ENCODE results near the gene HMGA1.

The HMGA1 gene

DNA sequence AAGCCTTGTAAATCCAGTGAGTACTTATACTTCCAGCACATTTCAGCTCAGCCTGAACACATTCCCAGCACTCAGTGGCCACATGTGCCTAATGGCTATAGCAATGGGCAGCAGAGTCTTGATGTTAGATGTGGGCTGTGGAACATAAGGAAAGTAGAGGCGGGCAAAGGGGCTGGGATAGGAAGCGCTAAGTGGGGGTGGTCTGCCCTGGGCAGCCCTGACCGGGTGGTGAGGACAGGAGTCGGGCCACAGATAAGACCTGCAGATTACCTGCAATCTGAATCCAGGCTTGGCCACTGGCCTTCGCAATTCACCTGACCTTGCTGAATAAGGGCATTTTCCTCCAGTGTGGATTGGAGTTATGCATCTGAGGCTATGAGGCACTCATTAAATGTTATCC is 11.1 kb upstream of the HMGA1 start:
- DNase-seq, result no peak

DNA sequence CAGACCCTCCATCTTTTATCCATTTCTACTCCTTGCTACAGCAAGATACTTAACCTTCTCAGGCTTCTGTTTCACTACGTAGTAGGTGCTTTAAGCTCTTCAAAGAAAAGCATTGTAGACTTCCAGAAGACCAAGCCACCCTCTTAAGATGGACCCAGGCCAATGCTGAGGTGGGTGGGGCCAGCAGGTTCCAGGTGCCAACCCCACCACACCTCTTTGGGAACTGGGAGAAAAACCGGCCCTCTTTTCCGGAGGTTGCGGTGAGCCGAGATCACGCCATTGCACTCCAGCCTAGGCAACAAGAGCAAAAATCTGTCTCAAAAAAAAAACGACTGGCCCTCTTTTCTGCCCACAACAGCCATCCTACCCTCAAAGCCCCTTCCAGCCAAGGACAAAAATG is 10.6 kb upstream of the HMGA1 start:
- DNase-seq, result no peak

DNA sequence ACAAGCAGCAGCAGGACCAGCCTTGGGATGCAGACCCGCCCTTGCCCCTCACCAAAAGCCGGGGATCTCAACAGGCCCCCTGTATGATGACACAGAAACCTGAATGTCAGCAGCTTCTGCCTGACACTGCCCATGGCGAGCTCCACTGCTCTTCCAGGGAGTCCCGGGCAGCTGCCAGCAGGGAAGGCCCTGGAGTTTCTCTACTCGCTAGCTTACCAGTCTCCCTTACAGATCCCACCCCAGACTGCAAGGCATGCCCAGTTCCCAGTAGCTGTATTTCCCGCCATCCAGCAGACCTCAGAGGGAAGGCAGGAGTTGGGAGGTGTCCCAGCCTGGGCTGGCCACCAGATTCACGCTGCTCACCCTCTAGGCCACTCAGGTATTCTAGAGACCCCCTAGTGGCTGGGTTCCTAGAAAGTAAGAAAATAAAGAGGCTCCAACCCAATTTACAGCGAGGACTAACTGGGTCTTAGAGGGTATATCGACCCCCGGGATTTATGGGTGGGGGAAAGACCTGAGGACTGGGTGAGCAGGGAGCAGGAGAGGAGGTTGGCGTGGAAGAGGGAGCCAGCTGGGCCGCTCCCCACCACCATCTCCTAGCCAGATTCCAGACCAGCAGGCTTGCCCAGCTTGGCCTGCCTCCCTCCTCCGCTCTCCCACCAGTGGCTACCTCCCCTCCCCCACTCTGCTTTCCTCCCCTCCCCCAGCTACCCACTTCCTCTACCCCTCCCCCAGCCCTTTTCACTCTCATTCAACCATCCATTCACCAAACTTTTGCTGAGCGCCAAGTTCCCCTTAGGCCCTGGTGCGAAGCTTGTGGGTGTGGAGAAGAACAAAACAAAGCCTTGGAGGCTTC is 9.7 kb upstream of the HMGA1 start:
- no peak for DNase-seq

DNA sequence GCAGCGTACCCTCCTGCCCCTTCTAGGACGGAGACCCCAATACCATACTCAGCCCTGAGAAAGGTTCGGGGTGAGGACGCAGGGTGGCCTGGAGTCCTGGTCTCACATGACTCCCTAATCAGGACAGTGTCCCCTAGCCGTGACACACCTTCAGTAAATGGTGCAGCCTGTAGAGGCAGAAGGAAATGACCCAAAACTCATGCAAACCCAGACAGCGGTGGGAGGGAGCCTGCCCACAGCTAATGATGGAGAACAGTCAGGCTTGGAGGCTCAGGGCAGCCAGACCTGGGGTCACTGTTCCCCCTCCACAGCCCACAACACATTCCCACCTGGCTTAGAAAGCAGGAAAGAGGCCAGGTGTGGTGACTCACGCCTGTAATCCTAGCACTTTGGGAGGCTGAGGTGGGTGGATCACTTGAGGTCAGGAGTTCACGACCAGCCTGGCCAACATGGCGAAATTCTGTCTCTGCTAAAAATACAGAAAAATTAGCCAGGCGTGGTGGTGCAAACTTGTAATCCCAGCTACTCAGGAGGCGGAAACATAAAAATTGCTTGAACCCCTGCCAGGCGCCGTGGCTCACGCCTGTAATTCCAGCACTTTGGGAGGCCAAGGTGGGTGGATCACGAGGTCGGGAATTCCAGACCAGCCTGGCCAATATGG is 8.8 kb upstream of the HMGA1 start:
- DNase-seq, result no peak

DNA sequence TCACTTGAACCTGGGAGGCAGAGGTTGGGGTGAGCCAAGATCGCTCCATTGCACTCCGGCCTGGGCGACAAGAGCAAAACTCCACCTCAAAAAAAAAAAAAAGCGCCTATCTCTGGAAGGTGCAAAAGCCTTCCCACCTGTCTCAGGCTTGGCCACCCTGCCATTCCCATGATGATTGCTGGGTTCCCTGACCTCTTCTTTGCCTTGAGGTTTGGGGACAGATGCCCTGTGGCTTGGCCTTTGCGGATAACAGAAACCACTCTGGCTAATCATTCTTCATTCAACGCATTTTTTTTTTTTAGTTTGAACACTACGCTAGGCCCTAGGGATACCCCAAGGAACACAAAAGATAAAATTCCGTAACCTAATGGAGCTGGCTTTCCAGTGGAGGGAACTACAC is 6.8 kb upstream of the HMGA1 start:
- no peak for DNase-seq

DNA sequence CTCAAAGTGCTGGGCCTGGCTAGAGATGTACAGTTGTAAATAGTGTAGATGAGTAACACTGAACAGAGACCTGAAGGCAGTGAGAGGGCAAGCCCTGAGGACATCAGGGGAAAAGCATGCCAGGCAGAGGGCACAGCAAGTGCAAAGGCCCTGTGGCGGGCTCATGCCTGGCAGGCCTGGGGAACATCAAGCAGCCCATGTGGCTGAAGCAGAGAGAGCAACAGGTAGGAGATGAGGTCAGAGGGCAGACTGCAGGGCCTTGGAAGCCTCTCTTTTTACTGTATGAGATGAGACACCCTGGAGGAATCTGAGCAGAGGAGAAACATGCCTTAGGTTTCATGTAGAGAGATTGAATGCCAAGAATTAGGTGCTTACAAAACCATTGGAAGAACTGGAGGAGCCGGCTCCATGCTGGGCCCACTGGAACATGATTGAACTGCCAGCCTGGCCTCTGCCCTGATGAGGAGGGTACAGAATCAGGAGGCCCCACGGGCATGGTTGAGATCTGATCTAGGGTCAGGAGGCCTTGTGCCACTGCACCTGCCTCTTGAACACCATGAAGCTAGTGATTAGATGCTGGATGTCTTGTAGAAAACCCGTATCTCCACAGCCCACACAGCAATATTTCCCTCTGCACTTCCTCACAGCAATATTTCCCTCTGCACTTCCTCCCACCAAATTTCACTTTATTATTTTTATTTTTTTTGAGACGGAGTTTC is 5.9 kb upstream of the HMGA1 start:
- no peak for DNase-seq

DNA sequence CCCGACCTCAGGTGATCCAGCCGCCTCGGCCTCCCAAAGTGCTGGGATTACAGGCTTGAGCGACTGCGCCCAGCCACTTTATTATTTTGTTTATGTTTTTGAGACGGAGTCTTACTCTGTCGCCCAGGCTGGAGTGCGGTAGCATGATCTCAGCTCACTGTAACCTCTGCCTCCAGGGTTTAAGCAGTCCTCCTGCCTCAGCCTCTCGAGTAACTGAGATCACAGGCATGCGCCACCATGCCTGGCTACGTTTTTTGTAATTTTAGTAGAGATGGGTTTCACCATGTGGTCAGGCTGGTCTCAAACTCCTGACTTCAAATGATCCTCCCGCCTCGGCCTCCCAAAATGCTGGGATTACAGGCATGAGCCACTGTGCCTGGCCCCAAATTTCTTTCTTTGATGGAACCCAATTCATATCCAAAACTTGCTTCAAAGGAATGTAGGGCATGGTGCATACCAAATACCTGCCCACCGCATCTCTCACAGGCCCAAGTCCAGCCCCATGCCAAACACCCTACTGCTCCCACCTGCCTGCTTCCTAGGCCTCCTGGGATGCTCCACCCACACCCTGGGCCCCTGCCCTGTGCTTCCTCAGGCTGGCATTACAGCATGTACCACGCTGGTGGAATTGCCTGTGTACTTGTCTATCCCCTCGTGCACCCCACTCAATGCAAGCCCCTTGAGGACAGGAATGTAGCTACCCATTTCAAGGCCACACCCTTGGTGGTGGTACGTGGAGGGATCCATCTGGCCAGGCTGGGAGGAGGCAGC is 4.9 kb upstream of the HMGA1 start:
- no peak for DNase-seq

DNA sequence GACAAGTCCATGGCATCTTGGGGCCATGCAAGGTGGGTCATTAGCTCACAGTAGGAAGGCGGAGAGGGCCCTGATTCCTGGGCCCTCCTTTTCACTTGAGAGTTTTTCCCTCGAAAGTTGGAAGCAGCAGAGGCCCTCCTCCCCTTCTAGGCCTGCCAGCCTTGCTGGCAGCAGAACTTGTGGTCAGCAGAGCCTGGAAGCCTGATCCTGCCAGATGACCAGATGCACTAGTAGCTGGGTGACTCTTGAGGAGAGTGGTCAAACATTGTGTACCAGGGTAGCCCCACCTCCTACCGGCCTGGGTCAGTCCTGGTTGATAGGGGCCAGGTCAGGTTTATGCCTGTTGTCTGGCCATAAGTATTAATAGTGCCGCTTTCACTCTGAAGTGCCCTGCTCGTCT is 3.8 kb upstream of the HMGA1 start:
- no peak for DNase-seq

DNA sequence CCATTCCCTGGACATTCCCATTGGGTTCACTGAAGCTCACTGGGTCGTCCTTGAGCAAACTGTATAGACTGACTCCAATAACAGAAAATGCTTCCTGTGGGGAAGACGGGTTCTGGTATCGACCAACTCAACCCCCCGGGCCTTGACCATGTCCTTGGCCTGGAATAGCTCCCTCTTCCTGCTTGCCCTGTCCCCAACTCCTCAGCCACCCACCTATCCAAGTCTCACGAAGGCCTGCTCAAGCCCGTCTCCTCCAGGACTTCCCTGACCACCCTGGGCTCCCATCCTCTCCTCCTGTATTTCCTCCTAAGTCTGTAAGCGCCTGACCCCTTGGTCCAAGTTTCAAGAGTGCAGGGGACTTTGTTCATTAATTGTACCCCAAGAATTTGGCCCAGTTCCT is 2.8 kb upstream of the HMGA1 start:
- DNase-seq, result no peak

DNA sequence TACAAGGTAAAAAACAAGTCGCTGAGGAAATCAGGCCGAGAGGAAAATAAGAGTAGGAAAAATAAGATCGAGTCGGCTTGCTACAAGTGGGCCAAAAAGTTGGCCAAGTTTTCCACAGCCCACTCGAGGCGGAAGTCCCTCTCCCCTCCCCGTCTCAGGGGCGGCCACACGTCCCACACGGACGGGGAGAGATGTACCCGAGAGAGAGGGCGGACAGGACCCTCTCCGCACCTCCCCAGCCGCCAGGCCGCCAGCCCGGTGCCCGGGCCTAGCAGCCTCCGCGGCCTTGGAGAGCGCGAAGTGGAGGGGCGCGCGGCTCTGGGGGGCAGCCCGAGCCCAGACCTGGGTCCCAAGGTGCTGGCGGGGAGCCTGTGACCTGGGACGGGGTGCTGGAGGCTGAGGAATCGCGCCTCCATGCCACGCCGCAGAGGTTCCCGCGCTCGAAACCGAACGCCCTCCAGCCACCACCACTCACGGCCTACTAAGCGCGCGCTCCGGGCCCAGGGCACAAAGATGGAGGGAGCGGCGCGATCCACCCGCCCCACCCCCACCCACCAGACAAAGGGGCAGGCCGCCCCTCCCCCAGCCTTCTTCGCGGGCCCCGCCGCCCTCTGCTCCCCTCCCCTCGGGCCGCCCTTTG is 1.9 kb upstream of the HMGA1 start:
- no peak for DNase-seq

DNA sequence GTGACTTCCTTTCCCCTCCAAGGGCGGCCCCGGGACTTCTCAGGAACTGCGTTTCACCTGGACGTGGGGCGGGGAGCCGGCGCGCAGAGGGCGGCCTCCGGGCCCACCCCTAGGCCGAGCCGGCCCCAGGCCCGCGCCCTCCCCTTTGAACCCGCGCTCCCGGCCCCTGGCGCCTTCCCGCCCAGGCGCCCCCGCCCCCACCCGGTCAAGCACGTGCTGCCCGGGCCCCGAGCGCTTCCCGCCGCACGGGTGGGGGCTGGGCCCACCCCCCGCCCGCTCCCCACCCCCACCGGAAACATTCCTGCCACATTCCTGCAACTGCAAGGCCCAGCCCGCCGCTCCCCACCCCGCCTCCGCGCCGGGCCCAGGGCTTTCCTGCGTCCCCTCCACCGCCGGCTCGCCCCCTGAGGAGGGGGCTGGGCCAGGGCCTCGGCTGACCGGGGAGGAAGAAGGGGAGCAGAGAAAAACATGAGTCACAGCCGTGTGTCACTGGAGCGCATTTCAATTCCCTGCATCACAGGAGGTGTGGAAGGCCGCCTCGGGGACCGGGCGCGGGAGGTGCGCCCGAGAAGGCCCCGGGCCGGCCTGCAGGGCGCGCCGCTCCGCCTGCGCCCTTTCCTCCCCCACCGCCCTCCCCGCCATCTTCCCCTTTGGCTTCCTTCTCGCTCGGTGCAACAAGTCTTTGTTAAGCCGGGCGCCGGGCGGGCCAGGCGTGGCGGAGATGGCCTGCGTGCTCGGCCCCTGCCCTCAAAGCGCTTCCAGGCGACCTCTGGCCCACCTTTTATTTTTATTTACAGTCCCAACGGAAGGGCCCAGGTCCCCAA is 1.2 kb upstream of the HMGA1 start:
- peak; percentile 77 for DNase-seq

DNA sequence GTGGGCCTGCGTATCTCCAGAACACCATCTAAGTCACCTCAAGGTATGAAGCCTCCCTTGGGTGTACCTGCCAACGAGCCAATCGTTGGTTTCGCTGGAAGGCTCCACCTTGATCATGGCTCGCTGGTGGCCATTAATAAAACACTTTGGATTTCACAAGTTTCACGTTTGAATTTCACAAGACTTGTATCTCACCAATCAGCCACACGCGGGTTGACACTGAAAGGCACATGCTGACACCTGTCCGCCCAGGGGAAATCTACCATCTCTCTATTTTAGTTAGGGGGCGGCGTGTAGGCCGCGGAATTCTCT is 586 bp upstream of the HMGA1 start:
- DNase-seq, result peak; percentile 70

DNA sequence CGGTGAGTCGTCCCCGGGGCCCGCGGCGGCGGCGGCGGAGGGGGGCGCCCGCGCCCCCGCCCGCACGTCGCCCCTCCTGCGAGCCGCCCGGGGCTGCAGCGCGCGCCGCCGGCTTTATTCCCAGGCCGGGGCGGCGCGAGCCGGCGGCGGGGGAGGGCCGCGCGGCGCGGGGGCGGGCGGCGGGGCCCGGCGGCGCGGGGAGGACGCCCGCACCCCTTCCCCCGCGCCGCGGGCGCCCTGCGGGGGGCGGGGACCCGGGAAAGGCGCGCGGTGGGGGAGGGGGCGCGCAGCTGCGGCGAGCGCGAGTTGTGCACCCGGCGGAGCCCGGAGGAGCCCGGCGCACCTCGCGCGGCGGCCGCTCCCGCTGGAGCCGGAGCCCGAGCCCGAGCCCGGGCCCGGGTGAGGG is 646 bp downstream of the HMGA1 start:
- DNase-seq, result peak; percentile 41

DNA sequence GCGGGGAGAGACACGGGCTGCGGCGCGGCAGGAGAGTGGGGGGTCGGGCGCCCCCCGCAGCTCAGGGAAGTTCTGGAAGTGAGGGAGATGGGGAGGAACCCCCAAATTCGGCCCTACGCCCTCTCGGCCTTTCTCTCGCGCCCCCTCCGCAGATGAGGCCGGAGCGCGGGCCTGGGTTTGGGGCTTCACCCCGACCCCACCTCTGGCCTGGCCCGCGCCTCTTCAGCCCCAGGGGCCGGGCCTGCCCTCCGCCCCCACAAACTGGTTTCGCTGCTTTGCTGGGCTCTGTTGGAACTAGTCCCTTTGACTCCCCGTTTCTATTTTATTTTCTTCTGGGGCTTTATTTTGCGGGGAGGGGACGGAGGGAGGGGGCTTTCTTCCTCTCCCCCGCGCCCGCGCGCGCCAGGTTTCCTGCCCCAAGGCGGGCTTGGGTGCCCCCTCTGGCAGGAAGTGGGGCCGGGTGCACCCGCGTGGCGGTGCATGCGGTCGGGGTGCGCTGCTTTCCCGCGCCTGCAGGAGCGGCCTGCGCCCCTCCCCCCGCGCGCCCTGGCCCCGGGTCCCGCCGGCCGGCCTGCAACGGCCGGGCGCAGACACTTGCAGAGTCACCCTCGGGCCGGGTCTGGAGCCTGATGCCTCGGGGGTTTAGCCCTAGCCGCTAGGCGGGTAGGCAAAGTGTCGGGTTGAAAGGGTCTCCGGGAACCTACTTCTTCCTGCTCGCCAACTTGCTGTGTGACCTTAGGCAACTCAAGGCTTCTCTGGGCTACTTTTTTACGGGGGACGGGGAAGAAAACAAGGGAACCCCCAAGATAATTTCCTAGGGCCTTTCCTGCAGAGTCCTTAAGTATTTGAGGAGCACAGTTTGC is 1.3 kb downstream of the HMGA1 start:
- DNase-seq, result peak; percentile 87

DNA sequence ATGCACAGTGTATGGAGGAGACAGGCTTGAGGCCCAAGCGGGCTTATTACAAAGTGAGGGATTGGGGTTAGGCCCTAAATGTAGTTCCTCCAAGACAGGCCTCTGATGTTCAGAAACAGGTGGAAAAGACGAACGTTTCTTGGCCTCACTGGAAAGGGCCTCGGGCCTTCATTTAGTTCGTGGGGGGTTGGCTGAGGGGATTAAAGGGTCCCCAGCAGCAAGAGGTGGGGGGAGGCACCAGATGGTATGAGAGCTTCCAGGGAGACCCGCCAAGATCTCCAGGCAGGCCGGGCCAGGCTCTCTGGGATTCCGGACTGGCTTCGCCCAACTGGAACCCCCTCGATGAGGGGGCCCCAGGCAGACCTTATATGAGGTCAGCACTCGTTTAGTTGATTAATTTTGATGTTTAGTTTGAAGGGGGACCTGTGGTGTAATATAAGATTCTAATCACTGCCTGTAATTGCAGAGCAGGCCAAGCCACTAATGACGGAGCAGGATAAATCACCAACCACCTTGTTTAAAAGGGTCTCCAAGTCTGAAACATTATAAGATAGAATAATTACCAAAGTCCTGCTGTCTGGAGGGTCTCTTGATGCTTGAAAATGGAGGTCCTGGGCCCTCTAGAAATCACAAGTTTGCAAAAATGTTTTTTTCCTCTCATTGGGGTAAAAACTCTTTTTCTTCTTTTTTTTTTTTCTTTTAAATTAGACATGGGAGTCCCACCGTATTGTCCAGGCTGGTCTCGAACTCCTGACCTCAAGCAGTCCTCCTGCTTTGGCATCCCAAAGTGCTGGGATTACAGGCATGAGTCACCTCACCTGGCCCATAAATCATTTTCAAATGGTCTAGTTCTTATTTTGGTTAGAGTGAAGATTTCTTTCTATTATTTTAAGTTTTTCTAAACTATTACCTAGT is 2.2 kb downstream of the HMGA1 start:
- DNase-seq, result no peak

DNA sequence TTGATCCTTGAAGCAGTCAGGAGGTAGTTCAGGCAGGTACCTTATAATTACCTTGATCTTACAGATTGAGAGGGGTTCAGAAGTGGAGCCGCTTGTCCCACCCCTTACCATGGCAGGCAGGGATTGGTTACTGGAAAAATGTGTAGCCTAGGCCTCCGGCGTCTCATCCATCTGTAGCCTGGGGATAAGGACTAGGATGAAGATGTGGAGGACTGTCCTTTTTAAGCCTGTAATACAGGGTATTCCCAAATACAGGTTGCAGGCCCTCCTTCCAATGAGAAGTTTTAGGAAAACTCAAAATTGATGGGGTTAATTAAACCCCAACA is 2.8 kb downstream of the HMGA1 start:
- no peak for DNase-seq

DNA sequence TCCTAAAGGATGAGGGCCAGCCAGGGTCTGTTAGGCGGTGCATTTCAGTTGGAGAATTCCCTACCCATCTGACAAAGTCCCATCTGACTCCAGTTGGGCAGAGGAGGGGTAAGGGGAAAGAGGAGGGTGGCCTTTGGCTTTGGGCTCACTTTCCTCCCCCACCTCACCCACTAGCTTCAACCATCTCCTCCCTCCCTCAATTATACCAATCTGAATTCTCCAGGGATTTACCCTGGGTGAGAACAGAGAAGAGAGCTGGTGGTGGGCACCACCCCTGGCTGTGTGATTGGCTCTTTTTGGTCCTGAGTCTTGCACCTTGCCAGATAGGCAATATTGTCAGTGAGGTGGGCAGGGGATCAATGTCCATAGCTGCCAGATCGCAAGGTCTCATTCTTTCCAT is 3.2 kb downstream of the HMGA1 start:
- DNase-seq, result no peak

DNA sequence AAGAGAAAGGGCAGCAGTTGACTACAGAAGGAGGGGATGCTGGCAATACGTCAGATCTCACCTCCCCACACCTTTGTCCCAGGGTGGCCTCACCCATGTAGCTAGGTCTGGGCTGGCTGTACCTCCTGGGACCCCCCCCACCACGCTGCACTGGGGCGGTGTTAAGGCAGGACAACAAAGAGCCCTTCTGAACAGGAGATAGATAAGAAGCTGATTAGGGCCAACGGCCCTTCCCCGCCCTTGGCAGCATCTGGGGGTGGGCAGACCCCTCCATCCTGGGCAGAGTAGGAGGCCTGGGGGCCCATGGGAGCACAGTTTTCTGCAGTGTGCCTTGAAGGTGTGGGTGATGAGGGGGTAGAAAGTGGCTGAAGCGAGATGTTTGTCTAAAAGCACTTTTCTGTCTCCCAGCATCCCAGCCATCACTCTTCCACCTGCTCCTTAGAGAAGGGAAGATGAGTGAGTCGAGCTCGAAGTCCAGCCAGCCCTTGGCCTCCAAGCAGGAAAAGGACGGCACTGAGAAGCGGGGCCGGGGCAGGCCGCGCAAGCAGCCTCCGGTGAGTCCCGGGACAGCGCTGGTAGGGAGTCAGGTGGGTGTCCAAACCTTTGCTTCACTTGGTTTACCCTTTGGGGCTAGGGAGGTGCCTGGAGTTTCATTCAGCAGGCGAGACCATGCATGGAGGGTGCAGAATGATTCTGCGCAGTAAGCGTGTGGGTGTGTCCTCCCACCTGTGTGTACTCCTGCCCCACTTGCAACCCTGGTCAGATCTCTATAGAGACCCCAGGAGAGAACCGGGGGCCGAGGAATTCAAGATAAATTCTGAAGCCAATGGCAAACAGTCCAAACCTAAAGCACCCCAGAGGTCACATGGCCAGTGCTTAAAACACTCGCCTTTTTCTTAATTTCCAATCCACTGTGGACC is 3.9 kb downstream of the HMGA1 start:
- DNase-seq, result no peak

Data from activated CD4-positive, alpha-beta T cell treated with anti-CD3 and anti-CD28 coated beads, Interleukin-10, Interleukin-2, amounts not matched to agents 100 ng/mL and 50 ng/mL, durations not matched to agents 16 hours and 8 hours (primary cell).